ENCODE data around the gene AFG1L. TPM values are rescaled to one million over a fixed set of nuclear protein-coding genes. Genes with fewer than 3 reads are reported as not detected.

AFG1L gene
- total and polyA plus RNA-seq, 2 experiments from 2014 or later: 1.2 to 3.5 TPM

GRCh38 chr6:108563292-108563691, 268.4 kb downstream of the AFG1L start:
- H3K36me3 ChIP-seq (ENCODE audit: low read depth): no peaks in the 10 kb centered on the region
- H4K20me1 ChIP-seq (ENCODE audit: insufficient read depth): peaks cover 13% of the 10 kb centered on the region
- in situ Hi-C loops (cut with MboI): no loop called here
- H3K9ac ChIP-seq: peak overlapping the region; percentile 98; the same call in 1 of the 2 replicates
- H3K9me2 ChIP-seq (ENCODE audit: insufficient read depth): no peaks in the 10 kb centered on the region
- no peaks in the 10 kb centered on the region for H3K27me3 ChIP-seq (replicated peaks; ENCODE audit: insufficient read depth)
- DNase-seq: peak; percentile 13
- peaks cover 42% of the 10 kb centered on the region for H3K4me1 ChIP-seq (ENCODE audit: insufficient read depth)
- 90 to 91% methylated on average over 8 of the region's 8 CpGs for WGBS, 2 experiments (ENCODE audit: low coverage in 1 of 2, low lambda C conversion rate in 2 of 2, missing lambda C conversion rate in 2 of 2)
- peaks cover 62% of the 10 kb centered on the region for H3K79me2 ChIP-seq (ENCODE audit: insufficient read depth)
- H3K4me3 ChIP-seq: peak overlapping the region; percentile 98
- no peaks in the 10 kb centered on the region for H3K9me3 ChIP-seq (ENCODE audit: low read depth)
- TF ChIP-seq EZH2phosphoT487 (IDR thresholded peaks at IDR 0.05; ENCODE audit: insufficient read depth, low read depth) (no peak), EZH2 (IDR thresholded peaks at IDR 0.05; ENCODE audit: insufficient read depth, poor library complexity, severe bottlenecking) (no peak)
- peak overlapping the region; percentile 96 for H3K4me2 ChIP-seq (ENCODE audit: unreplicated experiment)
- peak overlapping the region; percentile 77; the same call in 1 of the 2 replicates for H3K27ac ChIP-seq
- H3F3A ChIP-seq (ENCODE audit: insufficient read depth): peaks cover 51% of the 10 kb centered on the region
- H2AFZ ChIP-seq: no peak overlapping the region

- H3K4me3 ChIP-seq: peak overlapping the region; percentile 98
- H4K20me1 ChIP-seq (ENCODE audit: insufficient read depth): peaks cover 13% of the 10 kb centered on the region
- H3K9ac ChIP-seq: peak overlapping the region; percentile 58
- H3K9me3 ChIP-seq (ENCODE audit: low read depth): no peaks in the 10 kb centered on the region
- in situ Hi-C loops (cut with MboI): no loop called here
- no peaks in the 10 kb centered on the region for H3K9me2 ChIP-seq (ENCODE audit: insufficient read depth)
- H2AFZ ChIP-seq: no peak overlapping the region
- 0 to 2% methylated on average over 3 of the region's 3 CpGs for WGBS, 2 experiments (ENCODE audit: low coverage in 1 of 2, low lambda C conversion rate in 2 of 2, missing lambda C conversion rate in 2 of 2)
- no peaks in the 10 kb centered on the region for H3K27me3 ChIP-seq (replicated peaks; ENCODE audit: insufficient read depth)
- peaks cover 71% of the 10 kb centered on the region for H3K79me2 ChIP-seq (ENCODE audit: insufficient read depth)
- TF ChIP-seq EZH2phosphoT487 (IDR thresholded peaks at IDR 0.05; ENCODE audit: insufficient read depth, low read depth) (no peak), EZH2 (IDR thresholded peaks at IDR 0.05; ENCODE audit: insufficient read depth, poor library complexity, severe bottlenecking) (no peak)
- H3K4me1 ChIP-seq (ENCODE audit: insufficient read depth): peaks cover 42% of the 10 kb centered on the region
- peak; percentile 95 for DNase-seq
- peaks cover 60% of the 10 kb centered on the region for H3F3A ChIP-seq (ENCODE audit: insufficient read depth)
- H3K27ac ChIP-seq: peak overlapping the region; percentile 77
- H3K4me2 ChIP-seq (ENCODE audit: unreplicated experiment): peak overlapping the region; percentile 96
- no peaks in the 10 kb centered on the region for H3K36me3 ChIP-seq (ENCODE audit: low read depth)
Measured at GRCh38 chr6:108564178-108564577, 269.3 kb downstream of the AFG1L start.

- DNase-seq: peak; percentile 24
- Histone ChIP-seq H3K36me3 (ENCODE audit: low read depth) (peaks cover 6% of the 10 kb centered on the region; the same call in 1 of the 2 replicates), H3K79me2 (ENCODE audit: insufficient read depth) (peaks cover 81% of the 10 kb centered on the region), H3K4me3 (peak overlapping the region; percentile 57), H2AFZ (no peak overlapping the region), H3K27me3 (replicated peaks; ENCODE audit: insufficient read depth) (no peaks in the 10 kb centered on the region), H3K4me1 (ENCODE audit: insufficient read depth) (peaks cover 42% of the 10 kb centered on the region), H3K9me3 (ENCODE audit: low read depth) (no peaks in the 10 kb centered on the region), H3K4me2 (ENCODE audit: unreplicated experiment) (peak overlapping the region; percentile 79), H3K9me2 (ENCODE audit: insufficient read depth) (no peaks in the 10 kb centered on the region), H3K9ac (peak overlapping the region; percentile 58), H4K20me1 (ENCODE audit: insufficient read depth) (peaks cover 14% of the 10 kb centered on the region), H3F3A (ENCODE audit: insufficient read depth) (peaks cover 65% of the 10 kb centered on the region), H3K27ac (peak overlapping the region; percentile 77)
- in situ Hi-C loops (cut with MboI): no loop called here
- 29 to 31% methylated on average over 4 of the region's 4 CpGs for WGBS, 2 experiments (ENCODE audit: low coverage in 1 of 2, low lambda C conversion rate in 2 of 2, missing lambda C conversion rate in 2 of 2)
- TF ChIP-seq EZH2phosphoT487 (IDR thresholded peaks at IDR 0.05; ENCODE audit: insufficient read depth, low read depth): no peak
- no peak for TF ChIP-seq EZH2 (IDR thresholded peaks at IDR 0.05; ENCODE audit: insufficient read depth, poor library complexity, severe bottlenecking)
Measured at GRCh38 chr6:108565091-108565766, 270.4 kb downstream of the AFG1L start.

DNA sequence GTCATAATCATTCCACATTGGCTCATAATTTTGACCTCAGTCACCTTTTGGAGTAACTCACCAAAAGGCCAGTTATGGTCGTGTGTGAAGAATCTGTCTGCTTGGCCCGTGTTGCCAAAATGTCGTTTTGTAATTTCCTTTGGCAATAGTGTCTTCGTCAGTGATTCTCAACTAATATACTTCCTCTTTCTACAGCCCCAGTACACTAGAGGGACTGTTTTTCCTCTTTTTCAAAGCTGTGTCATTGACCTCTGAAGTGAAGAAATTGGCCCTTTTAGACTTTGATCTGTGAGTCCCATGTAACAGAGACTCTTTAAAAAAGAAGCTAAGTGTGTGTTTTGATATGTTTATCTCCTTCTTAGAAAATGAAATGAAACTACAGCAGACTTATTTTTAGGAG, 271.0 kb downstream of the AFG1L start:
- peaks cover 88% of the 10 kb centered on the region for H3K79me2 ChIP-seq (ENCODE audit: insufficient read depth)
- H2AFZ ChIP-seq: no peak overlapping the region
- no peaks in the 10 kb centered on the region for H3K9me3 ChIP-seq (ENCODE audit: low read depth)
- TF ChIP-seq EZH2 (IDR thresholded peaks at IDR 0.05; ENCODE audit: insufficient read depth, poor library complexity, severe bottlenecking) (no peak), EZH2phosphoT487 (IDR thresholded peaks at IDR 0.05; ENCODE audit: insufficient read depth, low read depth) (no peak)
- H3F3A ChIP-seq (ENCODE audit: insufficient read depth): peaks cover 67% of the 10 kb centered on the region
- peak overlapping the region; percentile 77 for H3K27ac ChIP-seq
- H3K4me1 ChIP-seq (ENCODE audit: insufficient read depth): peaks cover 42% of the 10 kb centered on the region
- peaks cover 13% of the 10 kb centered on the region for H3K36me3 ChIP-seq (ENCODE audit: low read depth)
- 1 to 2% methylated on average over 4 of the region's 4 CpGs for WGBS, 2 experiments (ENCODE audit: low coverage in 1 of 2, low lambda C conversion rate in 2 of 2, missing lambda C conversion rate in 2 of 2)
- in situ Hi-C loops (cut with MboI): no loop called here
- H3K4me3 ChIP-seq: peak overlapping the region; percentile 57
- H3K9ac ChIP-seq: peak overlapping the region; percentile 58
- H3K27me3 ChIP-seq (replicated peaks; ENCODE audit: insufficient read depth): no peaks in the 10 kb centered on the region
- DNase-seq: peak; percentile 91
- H4K20me1 ChIP-seq (ENCODE audit: insufficient read depth): peaks cover 19% of the 10 kb centered on the region
- no peaks in the 10 kb centered on the region for H3K9me2 ChIP-seq (ENCODE audit: insufficient read depth)
- peak overlapping the region; percentile 79 for H3K4me2 ChIP-seq (ENCODE audit: unreplicated experiment)
